ENCODE measurements around the gene ARRB2. TPM values are rescaled to one million over a fixed set of nuclear protein-coding genes. Genes with fewer than 3 reads are reported as not detected.

ARRB2 gene
- total RNA-seq, 2 experiments from 2014 or later, result 210 to 220 TPM

DNA sequence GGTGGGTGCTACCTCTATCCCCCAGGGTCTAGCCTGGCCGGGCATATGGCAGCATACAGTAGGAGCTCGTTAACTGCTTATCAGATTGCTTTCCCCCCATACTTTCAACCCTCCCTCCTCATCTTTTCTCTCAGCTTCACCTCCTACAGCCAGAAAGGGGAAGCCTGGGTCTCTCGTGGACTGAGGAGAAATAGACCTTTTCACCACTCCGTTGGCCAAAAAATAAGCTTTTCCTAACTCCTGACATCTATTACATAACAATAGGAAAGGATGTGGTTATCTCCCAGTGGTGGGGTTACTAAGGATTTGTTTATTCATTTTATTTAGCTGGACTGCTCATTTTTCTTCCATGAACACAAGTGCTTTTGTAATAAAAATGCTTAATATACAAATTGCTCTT, 38.3 kb downstream of the ARRB2 start:
- no peak overlapping the region for H3K27ac Mint-ChIP-seq
- DNase-seq (no peak), ATAC-seq (ENCODE audit: poor library complexity) (no peak)
- Histone ChIP-seq H3K4me1 (ENCODE audit: insufficient read depth, low read length) (peaks cover 23% of the 10 kb centered on the region), H3K27me3 (ENCODE audit: control insufficient read depth in 1 of 2, insufficient read depth in 2 of 2, low read length in 2 of 2) (peaks cover 0 to 5% of the 10 kb centered on the region in 2 experiments), H3K27ac (ENCODE audit: low read depth in 1 of 2, low read length in 2 of 2) (no peak overlapping the region), H3K36me3 (ENCODE audit: insufficient read depth, low read length) (no peaks in the 10 kb centered on the region), H3K4me3 (ENCODE audit: low read length) (no peak overlapping the region), H3K9me3 (ENCODE audit: control insufficient read depth in 1 of 2, insufficient read depth in 1 of 2, low read length in 2 of 2) (peaks cover 0 to 3% of the 10 kb centered on the region in 2 experiments)
- H3K9me3 Mint-ChIP-seq, result no peaks in the 10 kb centered on the region
- no peak overlapping the region for H3K4me3 Mint-ChIP-seq
- H3K4me1 Mint-ChIP-seq (ENCODE audit: low read depth), result peaks cover 15% of the 10 kb centered on the region
- ChIA-PET POLR2A (interaction anchor here (0.7 to 1.3 kb wide), 2 partner anchors 10 to 110 kb away, joined by 3 to 4 read pairs; partner anchors contain the start of gene ZMYND15), CTCF (interaction anchor here (1.1 kb wide), 1 partner anchor 127 kb away, joined by 3 read pairs; no protein-coding TSS in a partner anchor)
- H3K36me3 Mint-ChIP-seq (ENCODE audit: low read depth), result no peaks in the 10 kb centered on the region
- intact Hi-C loops (cut with DNase I, micrococcal nuclease), result no loop called here
- TF ChIP-seq, protein P1, sequence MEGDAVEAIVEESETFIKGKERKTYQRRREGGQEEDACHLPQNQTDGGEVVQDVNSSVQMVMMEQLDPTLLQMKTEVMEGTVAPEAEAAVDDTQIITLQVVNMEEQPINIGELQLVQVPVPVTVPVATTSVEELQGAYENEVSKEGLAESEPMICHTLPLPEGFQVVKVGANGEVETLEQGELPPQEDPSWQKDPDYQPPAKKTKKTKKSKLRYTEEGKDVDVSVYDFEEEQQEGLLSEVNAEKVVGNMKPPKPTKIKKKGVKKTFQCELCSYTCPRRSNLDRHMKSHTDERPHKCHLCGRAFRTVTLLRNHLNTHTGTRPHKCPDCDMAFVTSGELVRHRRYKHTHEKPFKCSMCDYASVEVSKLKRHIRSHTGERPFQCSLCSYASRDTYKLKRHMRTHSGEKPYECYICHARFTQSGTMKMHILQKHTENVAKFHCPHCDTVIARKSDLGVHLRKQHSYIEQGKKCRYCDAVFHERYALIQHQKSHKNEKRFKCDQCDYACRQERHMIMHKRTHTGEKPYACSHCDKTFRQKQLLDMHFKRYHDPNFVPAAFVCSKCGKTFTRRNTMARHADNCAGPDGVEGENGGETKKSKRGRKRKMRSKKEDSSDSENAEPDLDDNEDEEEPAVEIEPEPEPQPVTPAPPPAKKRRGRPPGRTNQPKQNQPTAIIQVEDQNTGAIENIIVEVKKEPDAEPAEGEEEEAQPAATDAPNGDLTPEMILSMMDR (IDR thresholded peaks at IDR 0.05), result no peak
- H3K27me3 Mint-ChIP-seq, result peaks cover 19% of the 10 kb centered on the region

DNA sequence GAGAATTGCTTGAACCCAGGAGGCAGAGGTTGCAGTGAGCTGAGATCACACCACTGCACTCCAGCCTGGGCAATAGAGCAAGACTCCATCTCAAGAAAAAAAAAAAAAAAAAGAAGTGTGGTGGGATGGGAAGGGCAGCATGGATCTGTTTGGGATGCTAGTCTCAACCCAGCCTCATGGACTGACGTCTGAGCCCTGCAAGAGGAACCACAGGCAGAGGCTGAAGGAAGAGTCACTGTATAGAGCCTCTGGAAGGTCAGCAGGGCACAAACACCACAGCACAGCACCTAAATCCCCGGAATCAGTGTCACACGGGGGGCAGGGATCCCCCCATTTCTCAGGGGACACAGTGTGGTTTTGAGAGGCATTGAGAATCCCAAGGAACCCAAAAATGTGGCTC, 40.2 kb downstream of the ARRB2 start:
- H3K27ac Mint-ChIP-seq, result no peak overlapping the region
- H3K36me3 Mint-ChIP-seq (ENCODE audit: low read depth), result no peaks in the 10 kb centered on the region
- ChIA-PET POLR2A (no interaction called here), CTCF (interaction anchor here (0.6 kb wide), 1 partner anchor 40 kb away, joined by 3 read pairs; no protein-coding TSS in a partner anchor)
- peaks cover 24% of the 10 kb centered on the region for H3K27me3 Mint-ChIP-seq
- no peak for DNase-seq
- H3K4me3 ChIP-seq (ENCODE audit: low read length), result no peak overlapping the region
- peaks cover 0 to 3% of the 10 kb centered on the region in 2 experiments for H3K9me3 ChIP-seq (ENCODE audit: control insufficient read depth in 1 of 2, insufficient read depth in 1 of 2, low read length in 2 of 2)
- H3K4me3 Mint-ChIP-seq, result no peak overlapping the region
- ATAC-seq (ENCODE audit: poor library complexity), result no peak
- H3K9me3 Mint-ChIP-seq, result no peaks in the 10 kb centered on the region
- peaks cover 15% of the 10 kb centered on the region for H3K4me1 Mint-ChIP-seq (ENCODE audit: low read depth)
- peaks cover 15% of the 10 kb centered on the region for H3K4me1 ChIP-seq (ENCODE audit: insufficient read depth, low read length)
- intact Hi-C loops (cut with DNase I, micrococcal nuclease), result no loop called here
- TF ChIP-seq, protein P1 (IDR thresholded peaks at IDR 0.05), result no peak
- H3K27me3 ChIP-seq (ENCODE audit: control insufficient read depth in 1 of 2, insufficient read depth in 2 of 2, low read length in 2 of 2), result peaks cover 5 to 6% of the 10 kb centered on the region in 2 experiments
- no peak overlapping the region for H3K27ac ChIP-seq (ENCODE audit: low read depth in 1 of 2, low read length in 2 of 2)
- no peaks in the 10 kb centered on the region for H3K36me3 ChIP-seq (ENCODE audit: insufficient read depth, low read length)

DNA sequence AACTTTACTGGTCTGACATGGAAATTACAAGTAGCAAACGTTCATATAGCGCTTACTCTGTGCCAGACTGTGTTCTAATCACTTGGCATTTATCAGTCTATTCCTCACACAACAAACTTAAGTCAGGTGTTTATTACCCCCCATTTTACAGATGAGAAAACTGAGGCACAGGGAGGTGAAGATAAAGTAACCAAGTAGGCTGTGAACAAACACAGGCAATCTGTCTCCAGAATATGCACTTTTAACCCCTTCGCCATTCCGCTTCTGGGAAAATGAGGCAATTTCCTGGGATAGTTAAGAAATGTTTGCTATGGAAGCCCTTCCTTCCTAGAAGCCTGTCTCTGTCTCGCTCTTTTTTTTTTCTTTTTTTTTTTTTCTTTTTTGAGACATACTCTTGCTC, 41.5 kb downstream of the ARRB2 start:
- H3K36me3 ChIP-seq (ENCODE audit: insufficient read depth, low read length), result no peaks in the 10 kb centered on the region
- Mint-ChIP-seq H3K4me3 (no peak overlapping the region), H3K27me3 (peaks cover 24% of the 10 kb centered on the region), H3K9me3 (no peaks in the 10 kb centered on the region), H3K36me3 (ENCODE audit: low read depth) (no peaks in the 10 kb centered on the region), H3K4me1 (ENCODE audit: low read depth) (peaks cover 15% of the 10 kb centered on the region), H3K27ac (no peak overlapping the region)
- ATAC-seq (ENCODE audit: poor library complexity), result no peak
- TF ChIP-seq, protein P1 (IDR thresholded peaks at IDR 0.05), result no peak
- ChIA-PET POLR2A (no interaction called here), CTCF (no interaction called here)
- peaks cover 5 to 6% of the 10 kb centered on the region in 2 experiments for H3K27me3 ChIP-seq (ENCODE audit: control insufficient read depth in 1 of 2, insufficient read depth in 2 of 2, low read length in 2 of 2)
- no peak overlapping the region for H3K4me3 ChIP-seq (ENCODE audit: low read length)
- H3K27ac ChIP-seq (ENCODE audit: low read depth in 1 of 2, low read length in 2 of 2), result no peak overlapping the region
- no peak for DNase-seq
- H3K4me1 ChIP-seq (ENCODE audit: insufficient read depth, low read length), result peaks cover 15% of the 10 kb centered on the region
- intact Hi-C loops (cut with DNase I, micrococcal nuclease), result no loop called here
- peaks cover 0 to 3% of the 10 kb centered on the region in 2 experiments for H3K9me3 ChIP-seq (ENCODE audit: control insufficient read depth in 1 of 2, insufficient read depth in 1 of 2, low read length in 2 of 2)
